Mesendoderm (in vitro differentiated cells): ENCODE results near the gene ACOXL.

Source experiments
- DNase-seq: peaks from one replicate; pipeline ENCODE4 v3.0.0; 2013
- H2AK5ac ChIP-seq: 2 replicates; pipeline ENCODE4 v1.6.1; 2013; ENCODE audit warnings: low read length, inconsistent platforms
- H2BK120ac ChIP-seq: 2 replicates; pipeline ENCODE4 v1.6.1; 2013; ENCODE audit warnings: low read depth, mild to moderate bottlenecking, low read length, moderate library complexity, mixed read lengths
- H2BK15ac ChIP-seq: replicated peaks from 2 replicates; pipeline ENCODE4 v1.6.1; 2013; ENCODE audit warnings: low read depth, mild to moderate bottlenecking, moderate library complexity
- H2BK5ac ChIP-seq: 2 replicates; pipeline ENCODE4 v1.6.1; 2013; ENCODE audit warnings: low read length, inconsistent platforms
- H3K18ac ChIP-seq: 2 replicates; pipeline ENCODE4 v1.6.1; 2013; ENCODE audit warnings: mild to moderate bottlenecking, low read length, mixed read lengths
- H3K23ac ChIP-seq: one replicate; pipeline ENCODE4 v1.6.1; 2013; ENCODE audit warnings: low read length
- H3K27ac ChIP-seq: 2 replicates; pipeline ENCODE4 v1.5.1; 2013; ENCODE audit warnings: low read depth, mild to moderate bottlenecking, inconsistent platforms, low read length, moderate library complexity
- H3K27me3 ChIP-seq: 2 replicates; pipeline ENCODE4 v1.6.1; 2013; ENCODE audit warnings: low read length, control low read depth, mild to moderate bottlenecking, inconsistent platforms; ENCODE audit not compliant: insufficient read depth, poor library complexity
- H3K36me3 ChIP-seq: 2 replicates; pipeline ENCODE4 v1.6.1; 2013; ENCODE audit warnings: low read length, inconsistent platforms; ENCODE audit not compliant: control insufficient read depth, insufficient read depth
- H3K4ac ChIP-seq: one replicate; pipeline ENCODE4 v1.6.1; 2013; ENCODE audit warnings: low read depth, mild to moderate bottlenecking, low read length, moderate library complexity
- H3K4me1 ChIP-seq: 2 replicates; pipeline ENCODE4 v1.6.1; 2013; ENCODE audit warnings: low read depth, low read length, inconsistent platforms; ENCODE audit not compliant: control insufficient read depth
- H3K4me2 ChIP-seq: 2 replicates; pipeline ENCODE4 v1.6.1; 2013; ENCODE audit warnings: low read length
- H3K4me3 ChIP-seq: 2 replicates; pipeline ENCODE4 v1.5.1; 2013; ENCODE audit warnings: mild to moderate bottlenecking, low read length
- H3K56ac ChIP-seq: one replicate; pipeline ENCODE4 v1.6.1; 2013; ENCODE audit warnings: low read length
- H3K79me1 ChIP-seq: 2 replicates; pipeline ENCODE4 v1.6.1; 2013; ENCODE audit warnings: low read length, inconsistent platforms
- H3K79me2 ChIP-seq: 2 replicates; pipeline ENCODE4 v1.6.1; 2013; ENCODE audit warnings: mild to moderate bottlenecking, low read length; ENCODE audit not compliant: control insufficient read depth, insufficient read depth
- H3K9ac ChIP-seq: 2 replicates; pipeline ENCODE4 v1.6.1; 2013; ENCODE audit warnings: low read length, inconsistent platforms
- H4K5ac ChIP-seq: one replicate; pipeline ENCODE4 v1.6.1; 2013; ENCODE audit warnings: low read length
- H4K8ac ChIP-seq: one replicate; pipeline ENCODE4 v1.6.1; 2013; ENCODE audit warnings: low read depth, mild to moderate bottlenecking, control low read depth, low read length, moderate library complexity
- WGBS: extraction: QIAGEN DNeasy Blood & Tissue Kit; methylation state at CpG from one replicate; pipeline ENCODE4 v1.1.7; 2013; ENCODE audit warnings: low lambda C conversion rate, missing lambda C conversion rate; ENCODE audit not compliant: insufficient coverage; ENCODE audit errors: extremely low coverage; 5-methylcytosine and 5-hydroxymethylcytosine counted together

Gene ACOXL

DNA sequence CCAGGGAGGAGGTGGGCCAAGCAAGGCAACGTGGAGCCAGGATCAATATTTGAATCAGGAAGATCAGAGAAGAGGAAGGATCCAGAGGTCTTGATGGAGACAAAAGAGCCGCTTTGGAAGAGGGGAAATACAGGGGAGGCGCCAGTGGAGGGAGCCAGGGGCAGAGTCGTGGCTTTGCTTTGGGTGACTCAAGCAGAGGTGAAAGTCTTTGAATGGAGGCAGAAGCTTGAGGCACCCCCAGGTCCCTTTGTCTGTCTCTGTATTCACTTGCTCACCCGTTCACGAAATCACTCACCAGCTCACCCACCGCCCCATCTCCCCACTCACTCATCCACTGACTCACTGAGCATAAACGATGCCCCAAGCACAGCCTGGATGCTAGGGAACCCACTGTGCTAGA, 134.1 kb downstream of the ACOXL start:
- H2BK15ac ChIP-seq = no peak overlapping the region
- H3K36me3 ChIP-seq = no peaks in the 10 kb centered on the region
- no peaks in the 10 kb centered on the region for H3K79me1 ChIP-seq
- H3K4me3 ChIP-seq = no peak overlapping the region
- no peak for DNase-seq
- no peak overlapping the region for H3K27ac ChIP-seq
- no peak overlapping the region for H4K5ac ChIP-seq
- no peak overlapping the region for H3K4ac ChIP-seq
- H3K23ac ChIP-seq = no peak overlapping the region
- no peak overlapping the region for H2BK120ac ChIP-seq
- H3K56ac ChIP-seq = no peak overlapping the region
- WGBS = no CpG with 5 or more reads among the region's 8 CpGs
- H3K79me2 ChIP-seq = no peaks in the 10 kb centered on the region
- no peak overlapping the region for H4K8ac ChIP-seq
- no peaks in the 10 kb centered on the region for H3K27me3 ChIP-seq
- H3K9ac ChIP-seq = no peak overlapping the region
- no peak overlapping the region for H2BK5ac ChIP-seq
- no peak overlapping the region for H3K4me2 ChIP-seq
- no peak overlapping the region for H3K18ac ChIP-seq
- H3K4me1 ChIP-seq = no peaks in the 10 kb centered on the region
- no peak overlapping the region for H2AK5ac ChIP-seq

DNA sequence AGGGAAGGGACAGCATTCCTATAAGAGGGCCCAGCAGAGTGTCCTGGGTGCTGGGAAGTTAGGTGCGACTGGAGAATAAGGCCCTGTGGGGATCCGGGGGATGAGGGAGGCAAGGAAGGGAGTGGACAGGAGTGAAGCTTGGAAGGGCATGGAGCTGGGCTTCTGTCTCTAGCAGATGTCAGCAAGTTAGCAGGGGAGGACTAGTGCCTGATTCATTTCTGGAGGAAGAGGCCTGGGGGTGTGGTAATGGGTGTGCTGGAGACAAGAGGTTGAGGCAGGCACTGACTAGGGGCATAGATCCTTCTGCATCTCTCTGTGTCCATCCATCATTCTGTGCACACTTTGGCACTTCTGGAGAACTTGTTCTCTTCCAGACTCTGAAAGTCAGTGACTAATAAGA, 134.7 kb downstream of the ACOXL start:
- H3K23ac ChIP-seq = no peak overlapping the region
- H4K8ac ChIP-seq = no peak overlapping the region
- H2AK5ac ChIP-seq = no peak overlapping the region
- no peak overlapping the region for H3K56ac ChIP-seq
- WGBS = no CpG with 5 or more reads among the region's 2 CpGs
- no peak for DNase-seq
- no peak overlapping the region for H3K27ac ChIP-seq
- H2BK15ac ChIP-seq = no peak overlapping the region
- H3K36me3 ChIP-seq = no peaks in the 10 kb centered on the region
- H3K4me2 ChIP-seq = no peak overlapping the region
- H3K4ac ChIP-seq = no peak overlapping the region
- H3K79me1 ChIP-seq = no peaks in the 10 kb centered on the region
- no peak overlapping the region for H3K9ac ChIP-seq
- H3K27me3 ChIP-seq = no peaks in the 10 kb centered on the region
- no peaks in the 10 kb centered on the region for H3K79me2 ChIP-seq
- no peak overlapping the region for H2BK120ac ChIP-seq
- H3K4me1 ChIP-seq = no peaks in the 10 kb centered on the region
- H3K4me3 ChIP-seq = no peak overlapping the region
- H3K18ac ChIP-seq = no peak overlapping the region
- no peak overlapping the region for H2BK5ac ChIP-seq
- H4K5ac ChIP-seq = no peak overlapping the region

DNA sequence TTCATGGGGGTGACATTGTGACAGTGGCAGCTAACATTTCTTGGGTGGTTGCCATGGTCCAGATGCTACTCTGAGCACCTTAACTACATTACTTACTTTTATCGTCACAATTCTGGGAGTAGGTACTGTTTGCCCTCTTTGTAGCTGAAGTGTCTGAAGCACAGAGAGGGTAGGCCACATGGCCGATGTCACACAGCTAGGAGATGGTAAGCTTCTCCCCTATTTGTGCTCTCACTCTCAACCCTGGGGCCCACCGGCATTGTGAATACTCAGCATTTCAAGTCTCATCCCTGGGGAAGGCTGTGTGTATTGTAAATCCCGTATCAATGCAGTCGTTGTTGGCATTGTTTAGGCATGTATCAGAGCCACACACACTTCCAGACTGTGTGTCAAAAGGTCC, 136.6 kb downstream of the ACOXL start:
- Histone ChIP-seq H2AK5ac (no peak overlapping the region), H4K5ac (no peak overlapping the region)
- WGBS = no CpG with 5 or more reads among the region's 5 CpGs

DNA sequence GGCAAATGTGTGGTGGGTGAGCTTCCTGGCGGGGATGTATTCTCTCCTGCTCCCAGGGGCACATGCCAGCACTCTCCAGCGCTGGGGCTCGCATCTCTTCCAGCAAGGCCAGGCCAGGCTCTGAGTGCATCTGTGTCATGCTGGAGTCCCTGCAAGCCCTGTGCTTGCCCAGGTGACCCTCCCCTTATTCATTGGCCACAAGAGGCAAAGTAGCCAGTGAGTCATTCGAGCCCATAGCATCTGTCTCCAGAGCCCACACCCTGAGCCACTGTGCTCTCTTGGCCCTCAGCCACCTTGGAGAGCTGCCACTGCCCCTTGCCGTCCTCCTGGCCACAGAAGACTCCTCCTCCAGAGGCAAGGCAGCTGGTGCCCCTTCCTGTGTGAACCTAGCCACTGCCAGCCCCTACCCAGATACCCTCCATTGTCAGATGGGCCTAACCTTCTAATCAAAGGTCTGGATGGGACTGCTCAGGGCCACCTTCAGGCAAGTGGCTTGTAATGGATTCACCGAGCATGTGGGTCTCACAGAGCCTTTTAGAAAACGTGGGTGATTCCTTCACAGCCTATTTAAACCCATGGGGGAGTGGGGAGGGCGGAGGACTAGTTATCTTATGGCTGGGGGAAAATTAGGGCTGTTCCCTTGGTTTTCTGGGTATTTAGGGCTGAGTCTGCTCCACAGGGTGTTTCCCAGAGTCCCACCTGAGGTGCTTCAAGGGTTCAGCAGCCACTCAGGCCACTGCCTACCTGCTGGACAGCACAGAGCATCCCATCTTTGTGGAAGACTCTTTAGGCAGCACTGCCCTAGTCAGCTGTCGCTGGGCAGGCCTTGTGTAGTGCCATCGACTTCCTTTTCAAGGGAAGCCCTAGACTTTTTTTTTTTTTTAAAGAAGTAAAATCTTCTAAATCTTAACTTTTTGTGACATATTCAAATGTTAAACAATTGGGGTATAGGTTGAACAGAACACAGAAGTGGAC, 137.4 kb downstream of the ACOXL start:
- Histone ChIP-seq H3K79me2 (no peaks in the 10 kb centered on the region), H3K27ac (no peak overlapping the region), H2AK5ac (no peak overlapping the region), H3K79me1 (no peaks in the 10 kb centered on the region), H2BK15ac (no peak overlapping the region), H2BK120ac (no peak overlapping the region), H3K56ac (no peak overlapping the region), H3K23ac (no peak overlapping the region), H3K4me3 (no peak overlapping the region), H3K36me3 (no peaks in the 10 kb centered on the region), H3K18ac (no peak overlapping the region), H4K8ac (no peak overlapping the region), H3K4me1 (peaks cover 3% of the 10 kb centered on the region), H4K5ac (no peak overlapping the region), H2BK5ac (no peak overlapping the region), H3K27me3 (no peaks in the 10 kb centered on the region), H3K9ac (no peak overlapping the region), H3K4ac (no peak overlapping the region), H3K4me2 (no peak overlapping the region)
- peak; percentile 42 for DNase-seq
- WGBS = no CpG with 5 or more reads among the region's 10 CpGs

More for the DNA sequence above, 136.6 kb downstream of the ACOXL start:
- H3K36me3 ChIP-seq = no peaks in the 10 kb centered on the region
- peaks cover 3% of the 10 kb centered on the region for H3K4me1 ChIP-seq
- H4K8ac ChIP-seq = no peak overlapping the region
- H2BK120ac ChIP-seq = no peak overlapping the region
- H3K4me3 ChIP-seq = no peak overlapping the region
- H2BK15ac ChIP-seq = no peak overlapping the region
- H3K79me1 ChIP-seq = no peaks in the 10 kb centered on the region
- H3K9ac ChIP-seq = no peak overlapping the region
- no peak overlapping the region for H3K18ac ChIP-seq
- no peak overlapping the region for H3K4me2 ChIP-seq
- H3K27ac ChIP-seq = no peak overlapping the region
- no peak overlapping the region for H2BK5ac ChIP-seq
- DNase-seq = no peak
- no peak overlapping the region for H3K23ac ChIP-seq
- no peaks in the 10 kb centered on the region for H3K79me2 ChIP-seq
- H3K4ac ChIP-seq = no peak overlapping the region
- H3K27me3 ChIP-seq = no peaks in the 10 kb centered on the region
- H3K56ac ChIP-seq = no peak overlapping the region

DNA sequence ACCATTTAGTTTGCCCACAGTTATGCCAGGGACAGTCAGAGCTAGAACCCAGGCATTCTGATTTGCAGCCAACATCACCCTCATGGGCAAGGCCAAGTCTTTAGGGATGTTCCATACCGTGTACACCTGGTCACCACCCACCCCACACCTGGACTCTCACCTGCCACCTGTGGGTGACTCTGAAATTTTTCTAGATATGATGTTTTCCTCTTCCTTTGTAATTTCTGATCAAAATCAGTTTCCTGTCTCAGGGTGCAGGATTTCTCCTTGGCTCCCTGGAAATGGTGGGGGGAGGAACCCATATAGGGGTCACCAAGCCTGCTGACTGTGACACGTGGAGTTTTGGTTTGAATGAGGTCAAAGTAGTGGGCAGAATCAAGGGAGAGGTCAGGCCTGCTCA, 138.2 kb downstream of the ACOXL start:
- WGBS = no CpG with 5 or more reads among the region's 2 CpGs
- H2BK5ac ChIP-seq = no peak overlapping the region
- no peak overlapping the region for H3K27ac ChIP-seq
- DNase-seq = no peak
- no peak overlapping the region for H3K18ac ChIP-seq
- H3K4me2 ChIP-seq = no peak overlapping the region
- no peak overlapping the region for H2AK5ac ChIP-seq
- no peak overlapping the region for H4K8ac ChIP-seq
- H3K23ac ChIP-seq = no peak overlapping the region
- H4K5ac ChIP-seq = no peak overlapping the region
- H3K27me3 ChIP-seq = no peaks in the 10 kb centered on the region
- no peak overlapping the region for H3K4ac ChIP-seq
- no peaks in the 10 kb centered on the region for H3K36me3 ChIP-seq
- no peaks in the 10 kb centered on the region for H3K79me1 ChIP-seq
- no peak overlapping the region for H2BK120ac ChIP-seq
- no peaks in the 10 kb centered on the region for H3K79me2 ChIP-seq
- no peak overlapping the region for H3K4me3 ChIP-seq
- no peak overlapping the region for H3K9ac ChIP-seq
- no peak overlapping the region for H2BK15ac ChIP-seq
- H3K4me1 ChIP-seq = peaks cover 3% of the 10 kb centered on the region
- H3K56ac ChIP-seq = no peak overlapping the region
